SK-N-SH (cell line): ENCODE results near the gene ANKRD13B. TPM values are rescaled to one million over a fixed set of nuclear protein-coding genes. Genes with fewer than 3 reads are reported as not detected.

ENCODE experiments used
- CTCF ChIA-PET: fragments of 300-600, 350-600 bp; formaldehyde crosslinking; extraction: SDS; loops from one replicate; lab custom pipeline; 2021; lab: Yijun Ruan, JAX
- POLR2A ChIA-PET: fragments of 350-600 bp; sonication (Branson Sonifier 250); formaldehyde crosslinking; extraction: SDS; loops from one replicate; lab custom pipeline; 2020; ENCODE audit warnings: antibody characterized with exemption, inconsistent platforms; lab: Yijun Ruan, JAX
- DNase-seq: peaks from one replicate; pipeline ENCODE4 v3.0.0; 2012
- H2AFZ ChIP-seq: fragments of 200-600 bp; sonication (generic); 2 replicates; pipeline ENCODE4 v1.8.1; 2016; ENCODE audit warnings: antibody characterized with exemption, mild to moderate bottlenecking, low read depth
- H3F3A ChIP-seq: fragments of 200-600 bp; sonication (generic); replicated peaks from 2 replicates; pipeline ENCODE3; 2016; ENCODE audit warnings: antibody characterized with exemption, mild to moderate bottlenecking; ENCODE audit not compliant: insufficient read depth
- H3K27ac ChIP-seq, 2 experiments: fragments of 200-500 bp in 1 of 2; fragments of 200-600 bp in 1 of 2; sonication (Bioruptor generic) in 1 of 2; sonication (generic), shearing (Covaris generic) in 1 of 2; 2 replicates each; pipeline versions ENCODE4 v1.5.1 to v1.6.1; 2014 to 2016; ENCODE audit warnings: low read depth in 2 of 2, inconsistent platforms in 1 of 2, low read length in 1 of 2, mild to moderate bottlenecking in 1 of 2, mixed read lengths in 1 of 2
- H3K27me3 ChIP-seq: fragments of 200-600 bp; sonication (generic), shearing (Covaris generic); 2 replicates; pipeline ENCODE4 v1.6.1; 2016; ENCODE audit warnings: mixed run types; ENCODE audit not compliant: insufficient read depth
- H3K36me3 ChIP-seq, 2 experiments: fragments of 200-500 bp in 1 of 2; fragments of 200-600 bp in 1 of 2; sonication (Bioruptor generic) in 1 of 2; sonication (generic) in 1 of 2; replicated peaks in 1 of 2; 2 replicates each; pipeline versions ENCODE3 to v1.5.1; 2014 to 2016; ENCODE audit warnings: low read length in 1 of 2, mild to moderate bottlenecking in 1 of 2; ENCODE audit not compliant: insufficient read depth in 2 of 2, control insufficient read depth in 1 of 2
- H3K4me1 ChIP-seq, 2 experiments: fragments of 200-500 bp in 1 of 2; fragments of 200-600 bp in 1 of 2; sonication (Bioruptor generic) in 1 of 2; sonication (generic), shearing (Covaris generic) in 1 of 2; 2 replicates each; pipeline versions ENCODE4 v1.5.1 to v1.6.1; 2014 to 2016; ENCODE audit warnings: low read depth in 1 of 2, low read length in 1 of 2, mixed run types in 1 of 2; ENCODE audit not compliant: insufficient read depth in 2 of 2, control insufficient read depth in 1 of 2
- H3K4me2 ChIP-seq: fragments of 200-600 bp; sonication (generic), shearing (Covaris generic); 2 replicates; pipeline ENCODE4 v1.6.1; 2017; ENCODE audit warnings: mixed run types
- H3K4me3 ChIP-seq, 2 experiments: fragments of 200-500 bp in 1 of 2; fragments of 200-600 bp in 1 of 2; sonication (Bioruptor generic) in 1 of 2; sonication (generic), shearing (Covaris generic) in 1 of 2; 2 replicates each; pipeline versions ENCODE4 v1.5.1 to v1.8.1; 2014 to 2016; ENCODE audit warnings: low read depth in 2 of 2, inconsistent platforms in 1 of 2, low read length in 1 of 2, mild to moderate bottlenecking in 1 of 2, mixed read lengths in 1 of 2, moderate library complexity in 1 of 2
- H3K79me2 ChIP-seq: fragments of 200-600 bp; sonication (generic); 2 replicates; pipeline ENCODE4 v1.8.1; 2017; ENCODE audit warnings: mild to moderate bottlenecking; ENCODE audit not compliant: insufficient read depth
- H3K9ac ChIP-seq: fragments of 200-600 bp; sonication (generic); 2 replicates; pipeline ENCODE4 v1.6.1; 2017; ENCODE audit warnings: mixed run types
- H3K9me2 ChIP-seq: fragments of 200-600 bp; sonication (generic); 2 replicates; pipeline ENCODE4 v1.6.1; 2017; ENCODE audit warnings: mixed run types
- H3K9me3 ChIP-seq: fragments of 200-600 bp; sonication (generic); 2 replicates; pipeline ENCODE4 v1.6.1; 2017; ENCODE audit warnings: mixed run types, mild to moderate bottlenecking, moderate library complexity
- H4K20me1 ChIP-seq: fragments of 200-600 bp; sonication (generic); 2 replicates; pipeline ENCODE4 v1.6.1; 2017; ENCODE audit warnings: mild to moderate bottlenecking, mixed run types; ENCODE audit not compliant: insufficient read depth
- CHD2 ChIP-seq: fragments of 150-350 bp; IDR thresholded peaks from 2 replicates; pipeline ENCODE4 v1.6.1; 2018; ENCODE audit warnings: low read length; ENCODE audit not compliant: partially characterized antibody
- ELF1 ChIP-seq: IDR thresholded peaks from 2 replicates; pipeline ENCODE4 v1.4.0; 2012
- EP300 ChIP-seq, 2 experiments: IDR thresholded peaks; 2 replicates each; pipeline versions ENCODE4 v1.4.0 to v1.6.1; 2012; ENCODE audit warnings: borderline replicate concordance in 1 of 2, low read depth in 1 of 2, low read length in 1 of 2
- GATA2 ChIP-seq: sonication (generic); formaldehyde crosslinking; IDR thresholded peaks from 2 replicates; pipeline ENCODE4 v1.5.0; 2020; ENCODE audit warnings: mild to moderate bottlenecking, missing genetic modification reagents
- IRF3 ChIP-seq: fragments of 150-350 bp; IDR thresholded peaks from 2 replicates; pipeline ENCODE4 v1.6.1; 2016; ENCODE audit warnings: mild to moderate bottlenecking, low read depth, low read length
- JUND ChIP-seq: IDR thresholded peaks from 2 replicates; pipeline ENCODE4 v1.4.0; 2012
- MAX ChIP-seq: IDR thresholded peaks from 2 replicates; pipeline ENCODE4 v1.4.0; 2012; ENCODE audit warnings: low read depth
- MXI1 ChIP-seq: IDR thresholded peaks from 2 replicates; pipeline ENCODE4 v1.6.1; 2012; ENCODE audit warnings: mild to moderate bottlenecking, low read depth, low read length, improper control_type of control experiment
- NFIC ChIP-seq: IDR thresholded peaks from 2 replicates; pipeline ENCODE4 v1.4.0; 2012; ENCODE audit warnings: borderline replicate concordance
- NRF1 ChIP-seq: IDR thresholded peaks from 2 replicates; pipeline ENCODE4 v1.6.1; 2012; ENCODE audit warnings: low read depth, mild to moderate bottlenecking, low read length
- RAD21 ChIP-seq: IDR thresholded peaks from 2 replicates; pipeline ENCODE4 v1.6.1; 2012; ENCODE audit warnings: mild to moderate bottlenecking, low read length
- RCOR1 ChIP-seq: fragments of 150-350 bp; IDR thresholded peaks from 2 replicates; pipeline ENCODE4 v1.6.1; 2017; ENCODE audit warnings: antibody characterized with exemption, low read length
- RFX5 ChIP-seq: IDR thresholded peaks from 2 replicates; pipeline ENCODE4 v1.6.1; 2012; ENCODE audit warnings: mild to moderate bottlenecking, improper control_type of control experiment, low read length
- SIN3A ChIP-seq: IDR thresholded peaks from 2 replicates; pipeline ENCODE4 v1.6.1; 2012; ENCODE audit warnings: low read depth, mild to moderate bottlenecking, low read length, moderate library complexity, borderline replicate concordance
- SMC3 ChIP-seq: IDR thresholded peaks from 2 replicates; pipeline ENCODE4 v1.6.1; 2012; ENCODE audit warnings: low read depth, low read length, improper control_type of control experiment
- TEAD4 ChIP-seq: IDR thresholded peaks from 2 replicates; pipeline ENCODE4 v1.4.0; 2012; ENCODE audit warnings: mild to moderate bottlenecking, borderline replicate concordance; ENCODE audit not compliant: insufficient read depth
- USF1 ChIP-seq: IDR thresholded peaks from 2 replicates; pipeline ENCODE4 v1.4.0; 2012; ENCODE audit warnings: low read depth, borderline replicate concordance
- WGBS: methylation state at CpG from one replicate; pipeline ENCODE4 v1.1.6; 2017; ENCODE audit warnings: low lambda C conversion rate; 5-methylcytosine and 5-hydroxymethylcytosine counted together
- polyA plus RNA-seq, 3 experiments: library from polyadenylated mRNA; depleted of rRNA; stranded (reverse); fragments of >200 nt; gene quantifications; 2 replicates each; pipeline ENCODE4 v1.2.3, GENCODE V29; 2012
- TF ChIP-seq, protein P1 (sequence below): IDR thresholded peaks from 2 replicates; pipeline ENCODE4 v1.6.1; 2012; ENCODE audit warnings: mild to moderate bottlenecking, low read depth, low read length, moderate library complexity

ANKRD13B gene
- polyA plus RNA-seq, 1 of the 3 experiments (the other 2 are of a cell fraction) = 16.1 TPM

GRCh38 chr17:29588562-29589411, 4.1 kb upstream of the ANKRD13B start:
- DNase-seq = peak; percentile 58
- TF ChIP-seq NRF1 (0 out of 2 replicates have a peak, but pooled peaks have one; percentile 7), USF1 (no peak), RFX5 (no peak), MXI1 (0 out of 2 replicates have a peak, but pooled peaks have one; percentile 35)
- TF ChIP-seq, protein P1, sequence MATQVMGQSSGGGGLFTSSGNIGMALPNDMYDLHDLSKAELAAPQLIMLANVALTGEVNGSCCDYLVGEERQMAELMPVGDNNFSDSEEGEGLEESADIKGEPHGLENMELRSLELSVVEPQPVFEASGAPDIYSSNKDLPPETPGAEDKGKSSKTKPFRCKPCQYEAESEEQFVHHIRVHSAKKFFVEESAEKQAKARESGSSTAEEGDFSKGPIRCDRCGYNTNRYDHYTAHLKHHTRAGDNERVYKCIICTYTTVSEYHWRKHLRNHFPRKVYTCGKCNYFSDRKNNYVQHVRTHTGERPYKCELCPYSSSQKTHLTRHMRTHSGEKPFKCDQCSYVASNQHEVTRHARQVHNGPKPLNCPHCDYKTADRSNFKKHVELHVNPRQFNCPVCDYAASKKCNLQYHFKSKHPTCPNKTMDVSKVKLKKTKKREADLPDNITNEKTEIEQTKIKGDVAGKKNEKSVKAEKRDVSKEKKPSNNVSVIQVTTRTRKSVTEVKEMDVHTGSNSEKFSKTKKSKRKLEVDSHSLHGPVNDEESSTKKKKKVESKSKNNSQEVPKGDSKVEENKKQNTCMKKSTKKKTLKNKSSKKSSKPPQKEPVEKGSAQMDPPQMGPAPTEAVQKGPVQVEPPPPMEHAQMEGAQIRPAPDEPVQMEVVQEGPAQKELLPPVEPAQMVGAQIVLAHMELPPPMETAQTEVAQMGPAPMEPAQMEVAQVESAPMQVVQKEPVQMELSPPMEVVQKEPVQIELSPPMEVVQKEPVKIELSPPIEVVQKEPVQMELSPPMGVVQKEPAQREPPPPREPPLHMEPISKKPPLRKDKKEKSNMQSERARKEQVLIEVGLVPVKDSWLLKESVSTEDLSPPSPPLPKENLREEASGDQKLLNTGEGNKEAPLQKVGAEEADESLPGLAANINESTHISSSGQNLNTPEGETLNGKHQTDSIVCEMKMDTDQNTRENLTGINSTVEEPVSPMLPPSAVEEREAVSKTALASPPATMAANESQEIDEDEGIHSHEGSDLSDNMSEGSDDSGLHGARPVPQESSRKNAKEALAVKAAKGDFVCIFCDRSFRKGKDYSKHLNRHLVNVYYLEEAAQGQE = no peak
- H3K9me2 ChIP-seq = no peaks in the 10 kb centered on the region
- H3K9me3 ChIP-seq = no peaks in the 10 kb centered on the region
- CTCF ChIA-PET = interaction anchor here (0.8 to 12.7 kb wide), 7 partner anchors 9 to 345 kb away, joined by 3 to 166 read pairs (median 4); partner anchors contain the start of genes ABHD15 and TP53I13
- peaks cover 52% of the 10 kb centered on the region for H3K79me2 ChIP-seq
- POLR2A ChIA-PET = interaction anchor here (1.0 to 1.6 kb wide), 2 partner anchors 12 to 15 kb away, joined by 3 to 6 read pairs; no protein-coding TSS in a partner anchor
- no peak overlapping the region; the same call in 1 of the 2 replicates for H2AFZ ChIP-seq
- H3K36me3 ChIP-seq = no peaks in the 10 kb centered on the region
- H3K4me2 ChIP-seq = peak overlapping the region; percentile 99
- peaks cover 29% of the 10 kb centered on the region for H3F3A ChIP-seq
- peaks cover 41 to 66% of the 10 kb centered on the region in 2 experiments for H3K4me1 ChIP-seq
- WGBS = under 1% methylated on average over 24 of the region's 72 CpGs
- peak overlapping the region; percentile 44 to 74; a peak in 3 of 4 replicates for H3K27ac ChIP-seq
- H3K9ac ChIP-seq = peak overlapping the region; percentile 80
- peak overlapping the region; percentile 89 to 91 for H3K4me3 ChIP-seq
- H4K20me1 ChIP-seq = peaks cover 51% of the 10 kb centered on the region
- no peaks in the 10 kb centered on the region for H3K27me3 ChIP-seq

DNA sequence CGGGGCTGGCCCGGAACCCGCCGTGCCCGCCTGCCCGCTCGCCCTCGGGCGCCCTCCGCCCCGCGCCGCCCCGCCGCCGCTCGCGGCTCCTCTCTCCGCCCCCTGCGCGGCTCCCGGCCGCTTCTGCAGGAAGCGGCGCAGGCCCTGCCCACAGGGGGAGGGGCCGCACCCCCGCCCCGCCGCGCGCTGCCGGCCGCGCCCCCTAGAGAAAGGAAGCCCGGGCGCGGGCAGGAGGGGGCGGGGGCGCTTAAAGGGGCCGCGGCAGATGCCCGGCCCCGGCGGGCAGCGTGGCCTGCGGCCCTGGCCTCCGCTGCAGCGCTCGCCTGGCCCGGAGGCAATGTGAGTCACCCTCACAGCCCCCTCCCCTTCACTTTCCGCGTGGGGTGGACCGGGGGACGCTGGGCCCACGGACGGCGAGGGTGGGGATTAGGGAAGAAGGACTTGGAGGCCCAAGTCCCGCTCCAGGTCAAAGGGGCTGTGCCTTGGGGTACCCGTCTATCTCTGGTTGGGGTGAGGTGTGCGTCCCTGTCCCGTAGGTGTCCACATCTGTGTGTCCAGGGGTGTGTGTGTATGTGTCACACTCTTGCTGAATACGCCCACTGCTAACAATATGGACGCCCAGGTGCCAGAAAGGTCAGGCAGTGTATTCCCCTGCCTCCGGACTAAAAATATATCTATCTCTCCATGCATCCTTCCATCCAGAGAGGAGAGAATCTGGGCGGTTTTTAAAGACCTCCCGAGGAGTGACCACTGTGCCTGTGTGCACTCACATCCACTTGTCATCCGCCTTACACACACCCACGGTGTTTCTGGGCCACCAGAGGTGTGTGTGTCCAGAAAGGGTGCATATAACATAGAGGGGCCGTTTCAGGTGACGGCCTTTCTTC, 3.2 kb upstream of the ANKRD13B start, which contains the start of gene GIT1:
Gene GIT1 (minus strand): TSS at position 125 of the 887 bp plus-strand sequence. CDS start 270 bp downstream, outside the sequence.
- POLR2A ChIA-PET = no interaction called here
- WGBS = 30% methylated on average over 18 of the region's 70 CpGs
- DNase-seq = peak; percentile 98
- no peak for TF ChIP-seq SIN3A
- no peak for TF ChIP-seq GATA2 (CRISPR knock-in tag)
- no peak for TF ChIP-seq RCOR1
- no peak for TF ChIP-seq NFIC
- no peak for TF ChIP-seq ELF1
- no peak for TF ChIP-seq TEAD4
- no peak for TF ChIP-seq EP300 (IDR thresholded peaks at IDR 0.05; ENCODE audit: borderline replicate concordance in 1 of 2, low read depth in 1 of 2, low read length in 1 of 2)
- peak; percentile 56; the same call in 1 of the 2 replicates for TF ChIP-seq MXI1
- peak; percentile 39; the same call in 1 of the 2 replicates for TF ChIP-seq MAX
- no peak for TF ChIP-seq SMC3
- peak; percentile 82 for TF ChIP-seq NRF1
- TF ChIP-seq RAD21 = no peak
- TF ChIP-seq RFX5 = no peak
- peak; percentile 51 for TF ChIP-seq CHD2
- no peak for TF ChIP-seq IRF3
- TF ChIP-seq JUND = no peak

More for the DNA sequence above, 3.2 kb upstream of the ANKRD13B start, which contains the start of gene GIT1:
- peaks cover 41% of the 10 kb centered on the region for H4K20me1 ChIP-seq
- H3K9me2 ChIP-seq = no peaks in the 10 kb centered on the region
- H3K4me3 ChIP-seq = peak within 1 kb of the TSS; percentile 89 to 91
- peak within 1 kb of the TSS; percentile 64 to 91 for H3K27ac ChIP-seq
- H3K4me2 ChIP-seq = peak within 1 kb of the TSS; percentile 99
- peaks cover 46% of the 10 kb centered on the region for H3K79me2 ChIP-seq
- H3K36me3 ChIP-seq = no peaks in the 10 kb centered on the region
- CTCF ChIA-PET = interaction anchor here (1.2 to 12.7 kb wide), 6 partner anchors 10 to 342 kb away, joined by 3 to 166 read pairs (median 12); partner anchors contain the start of genes ABHD15 and TP53I13
- no peaks in the 10 kb centered on the region for H3K27me3 ChIP-seq
- peaks cover 41 to 65% of the 10 kb centered on the region in 2 experiments for H3K4me1 ChIP-seq
- peak within 1 kb of the TSS; percentile 91; the same call in 1 of the 2 replicates for H2AFZ ChIP-seq
- peaks cover 29% of the 10 kb centered on the region for H3F3A ChIP-seq
- peak within 1 kb of the TSS; percentile 80 for H3K9ac ChIP-seq
- no peaks in the 10 kb centered on the region for H3K9me3 ChIP-seq
